Measurements from ENCODE around the gene CTSZ.
A peak's percentile ranks its signal among the peaks of the same experiment; 100 is the strongest.
"Not testable (repeated sequence)": the region's sequence is repeated elsewhere in the genome, so short reads cannot be mapped to it uniquely, and the experiment has no call there.

The CTSZ gene

GRCh38 chr20:59006864-59007664, at the start of gene CTSZ:
Gene CTSZ (minus strand): TSS chr20:59007254. CDS start chr20:59007128, 126 bp downstream.
- DNase-seq (ENCODE audit: low read depth): peak; percentile 53

- peak; percentile 35 for DNase-seq (ENCODE audit: low read depth)
Measured at GRCh38 chr20:59055302-59055701, 48.2 kb upstream of the CTSZ start.

GRCh38 chr20:59051666-59052185, 44.7 kb upstream of the CTSZ start:
- no peak for DNase-seq (ENCODE audit: low read depth)

GRCh38 chr20:59050437-59050836, 43.4 kb upstream of the CTSZ start:
- no peak for DNase-seq (ENCODE audit: low read depth)

GRCh38 chr20:59048681-59049030, 41.6 kb upstream of the CTSZ start:
- DNase-seq (ENCODE audit: low read depth): no peak

- DNase-seq (ENCODE audit: low read depth): peak; percentile 81
Measured at GRCh38 chr20:59047938-59048680, 41.1 kb upstream of the CTSZ start.

GRCh38 chr20:59046862-59047261, 39.8 kb upstream of the CTSZ start:
- no peak for DNase-seq (ENCODE audit: low read depth)

GRCh38 chr20:59044796-59045195, 37.7 kb upstream of the CTSZ start:
- no peak for DNase-seq (ENCODE audit: low read depth)

- no peak for DNase-seq (ENCODE audit: low read depth)
Measured at GRCh38 chr20:59044295-59044694, 37.2 kb upstream of the CTSZ start.

GRCh38 chr20:59043698-59044097, 36.6 kb upstream of the CTSZ start:
- peak; percentile 56 for DNase-seq (ENCODE audit: low read depth)

- peak; percentile 93 for DNase-seq (ENCODE audit: low read depth)
Measured at GRCh38 chr20:59042796-59043631, 36.0 kb upstream of the CTSZ start.

- DNase-seq (ENCODE audit: low read depth): peak; percentile 32
Measured at GRCh38 chr20:59042151-59042795, 35.2 kb upstream of the CTSZ start, which contains the start of gene PRELID3B. Gene PRELID3B (minus strand): TSS chr20:59042786. CDS start chr20:59042730, 56 bp downstream.

- DNase-seq (ENCODE audit: low read depth): not testable (repeated sequence)
Measured at GRCh38 chr20:59041487-59041886, 34.4 kb upstream of the CTSZ start.

GRCh38 chr20:59040667-59041066, 33.6 kb upstream of the CTSZ start:
- no peak for DNase-seq (ENCODE audit: low read depth)

GRCh38 chr20:59039233-59039632, 32.2 kb upstream of the CTSZ start:
- DNase-seq (ENCODE audit: low read depth): no peak

- DNase-seq (ENCODE audit: low read depth): no peak
Measured at GRCh38 chr20:59037386-59037785, 30.3 kb upstream of the CTSZ start.

GRCh38 chr20:59035381-59035780, 28.3 kb upstream of the CTSZ start:
- DNase-seq (ENCODE audit: low read depth): no peak

GRCh38 chr20:59033616-59034165, 26.6 kb upstream of the CTSZ start:
- DNase-seq (ENCODE audit: low read depth): no peak

GRCh38 chr20:59033093-59033492, 26.0 kb upstream of the CTSZ start:
- DNase-seq (ENCODE audit: low read depth): no peak

GRCh38 chr20:59032713-59033059, 25.6 kb upstream of the CTSZ start:
- peak; percentile 58 for DNase-seq (ENCODE audit: low read depth)

GRCh38 chr20:59032023-59032712, 25.1 kb upstream of the CTSZ start, which contains the start of gene ATP5F1E:
Gene ATP5F1E (minus strand): TSS chr20:59032335. CDS start chr20:59032251, 84 bp downstream.
- peak; percentile 96 for DNase-seq (ENCODE audit: low read depth)
